HG03575 (cell line): ENCODE results near the gene SCGB3A1.

Experiments used
- ATAC-seq: cut with Tn5 transposase; IDR thresholded peaks from one replicate; pipeline ENCODE4 v1.9.1; 2021; ENCODE audit not compliant: unreplicated experiment, insufficient number of reproducible peaks, low FRiP score; ENCODE audit errors: extremely low read depth

SCGB3A1 gene

GRCh38 chr5:180595046-180595379 is 3.7 kb upstream of the SCGB3A1 start:
- ATAC-seq: no peak

DNA sequence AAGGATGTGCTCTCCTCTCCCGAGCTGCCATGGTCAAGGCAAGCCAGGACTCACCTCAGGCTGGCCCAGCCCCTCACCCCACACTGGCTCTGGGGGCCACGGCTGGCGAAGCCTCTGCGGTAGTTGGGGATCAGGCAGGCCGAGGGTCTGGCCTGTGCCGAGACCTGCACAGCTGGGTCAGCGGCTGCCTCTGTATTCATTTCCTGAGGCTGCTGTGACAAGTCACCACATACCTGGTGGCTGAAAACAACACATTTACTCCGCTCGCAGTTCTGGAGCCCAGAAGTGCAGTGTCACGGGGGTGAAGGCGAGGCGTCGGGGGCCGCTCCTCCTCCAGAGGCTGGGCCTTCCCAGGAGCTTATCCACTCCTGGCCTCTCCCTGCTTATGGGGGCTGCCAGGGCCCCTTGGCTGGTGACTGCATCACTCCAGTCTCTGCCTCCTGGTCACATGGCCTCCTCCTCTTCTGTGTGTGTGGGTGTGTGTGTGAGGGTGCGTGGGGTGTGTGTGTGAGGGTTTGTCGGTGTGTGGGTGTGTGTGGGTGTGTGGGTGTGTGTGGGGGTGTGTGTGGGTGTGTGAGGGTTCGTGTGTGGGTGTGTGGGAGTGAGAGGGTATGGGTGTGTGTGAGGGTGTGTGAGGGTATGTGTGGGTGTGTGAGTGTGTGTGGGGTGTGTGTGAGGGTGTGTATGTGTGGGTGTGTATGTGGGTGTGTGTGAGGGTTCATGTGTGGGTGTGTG is 3.2 kb upstream of the SCGB3A1 start:
- ATAC-seq: no peak

- no peak for ATAC-seq
Measured at GRCh38 chr5:180593446-180594206, 2.3 kb upstream of the SCGB3A1 start.

- no peak for ATAC-seq
Measured at GRCh38 chr5:180592176-180592575, 877 bp upstream of the SCGB3A1 start.

- no peak for ATAC-seq
Measured at GRCh38 chr5:180590543-180591310, 572 bp downstream of the SCGB3A1 start.

- no peak for ATAC-seq
Measured at GRCh38 chr5:180589771-180590542, 1.3 kb downstream of the SCGB3A1 start.

GRCh38 chr5:180586870-180587269 is 4.4 kb downstream of the SCGB3A1 start:
- ATAC-seq: no peak

DNA sequence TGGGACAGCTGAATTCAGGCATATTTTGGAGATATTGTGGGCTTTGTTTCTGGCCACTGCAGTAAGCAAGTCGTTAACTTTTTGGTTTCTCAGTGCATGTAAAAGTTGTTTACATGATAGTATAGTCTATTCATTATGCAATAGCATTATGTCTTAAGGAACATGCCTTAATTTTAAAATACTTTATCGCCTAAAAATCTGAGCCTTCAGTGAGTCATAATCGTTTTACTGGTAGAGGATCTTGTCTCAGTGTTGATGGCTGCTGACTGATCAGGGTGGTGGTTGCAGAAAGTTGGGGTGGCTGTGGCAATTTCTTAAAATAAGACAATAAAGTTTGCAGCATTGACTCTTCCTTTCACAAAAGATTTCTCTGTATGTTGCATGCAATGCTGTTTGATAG is 5.1 kb downstream of the SCGB3A1 start:
- ATAC-seq: no peak

DNA sequence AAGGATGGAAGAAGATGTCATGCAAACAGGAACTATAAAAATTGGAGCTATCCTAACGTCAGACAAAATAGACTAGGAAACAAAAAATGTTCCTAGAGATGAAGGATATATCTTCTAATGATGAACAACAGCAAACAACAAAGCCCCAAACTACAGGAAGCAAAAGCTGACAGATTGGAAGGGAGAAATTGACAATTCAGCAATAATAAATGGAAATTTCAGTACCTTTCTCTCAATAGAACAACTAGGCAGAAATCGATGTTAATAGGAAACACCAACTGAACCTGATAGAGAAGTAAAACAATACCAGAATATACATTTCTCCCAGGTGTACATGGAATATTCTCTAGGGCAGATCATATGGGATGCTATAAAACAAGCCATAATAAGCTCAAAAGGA is 7.6 kb downstream of the SCGB3A1 start:
- ATAC-seq: no peak

DNA sequence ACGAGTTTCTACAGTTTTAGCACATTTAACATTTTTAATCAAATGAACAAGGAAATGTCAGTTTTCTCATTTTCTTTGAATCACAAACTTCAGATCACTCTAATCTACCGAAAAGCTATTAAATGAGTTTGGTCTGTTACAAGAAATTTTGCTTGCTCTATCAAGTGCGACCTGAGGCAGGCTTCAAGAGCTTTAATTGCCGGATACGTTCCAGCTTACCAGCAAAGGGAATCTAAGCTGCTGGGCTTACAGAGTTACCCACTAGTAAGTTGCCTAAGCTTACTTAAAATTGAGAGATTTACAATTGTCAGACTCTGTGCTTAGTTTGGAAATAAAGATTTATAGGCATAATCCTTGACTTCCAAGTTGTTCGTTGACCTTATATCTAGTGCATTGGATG is 10.6 kb downstream of the SCGB3A1 start:
- ATAC-seq: no peak

DNA sequence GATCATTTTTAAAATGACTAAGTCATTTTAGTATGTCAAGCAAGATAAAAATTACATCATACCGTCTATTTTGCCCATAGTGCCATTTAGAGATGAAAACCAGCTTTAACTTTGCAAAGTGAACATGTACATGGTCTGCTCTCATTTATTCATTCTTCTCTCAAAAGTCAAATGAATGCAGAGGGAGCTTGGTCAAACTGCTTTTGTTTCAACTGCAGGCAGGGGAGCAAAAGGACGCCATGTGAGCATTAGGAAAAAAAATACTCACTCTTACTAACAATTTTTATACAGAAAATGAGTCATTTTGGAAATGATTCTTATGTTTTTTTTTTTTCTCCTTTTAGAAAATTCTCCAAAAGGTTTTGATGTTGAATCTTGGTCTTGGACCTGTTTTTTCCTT is 15.7 kb downstream of the SCGB3A1 start:
- no peak for ATAC-seq

- ATAC-seq: no peak
Measured at GRCh38 chr5:180568914-180569313, 22.4 kb downstream of the SCGB3A1 start.

- no peak for ATAC-seq
Measured at GRCh38 chr5:180563994-180564393, 27.3 kb downstream of the SCGB3A1 start.

DNA sequence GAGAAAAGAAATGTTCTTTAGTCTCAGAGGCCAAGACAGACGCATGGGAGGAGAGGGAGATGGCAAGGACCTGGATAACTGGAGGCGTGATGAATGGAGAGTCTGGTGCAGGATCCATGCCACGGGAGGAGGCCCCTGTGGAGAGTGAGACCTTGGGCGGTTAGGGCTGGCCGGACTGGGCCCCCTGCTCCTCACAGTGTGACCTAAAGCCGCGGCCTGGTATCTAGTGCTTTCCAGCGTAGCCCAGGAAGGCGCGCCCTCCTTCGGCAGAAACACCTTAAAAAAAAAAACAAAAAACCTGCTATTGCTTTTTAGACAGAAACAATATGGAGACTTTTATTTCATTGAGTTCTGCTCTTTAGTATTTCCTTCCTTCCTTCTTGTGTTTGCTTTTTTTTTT is 33.1 kb downstream of the SCGB3A1 start:
- no peak for ATAC-seq

GRCh38 chr5:180557217-180557809 is 34.0 kb downstream of the SCGB3A1 start:
- ATAC-seq: no peak

GRCh38 chr5:180555168-180555921 is 36.0 kb downstream of the SCGB3A1 start:
- no peak for ATAC-seq

GRCh38 chr5:180553530-180553929 is 37.8 kb downstream of the SCGB3A1 start:
- ATAC-seq: no peak

DNA sequence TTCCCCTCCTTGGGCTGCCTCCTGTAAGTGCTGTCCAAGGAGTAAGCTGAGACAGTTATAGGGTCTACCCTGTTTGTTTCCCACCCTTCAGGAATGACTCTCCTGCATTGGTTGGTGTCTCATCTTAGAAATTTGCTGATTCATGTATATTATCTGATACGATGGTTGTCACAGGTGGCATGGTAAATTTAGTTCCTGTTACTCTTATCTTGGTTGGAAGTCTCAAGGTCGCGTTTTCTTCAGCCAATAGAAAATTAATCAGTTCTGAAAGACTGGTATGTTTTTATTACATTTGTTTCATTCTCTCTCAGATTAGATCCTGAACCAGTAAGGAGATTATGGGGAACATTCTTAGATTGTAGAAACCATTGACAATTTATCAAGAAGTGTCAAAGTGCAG is 42.7 kb downstream of the SCGB3A1 start:
- no peak for ATAC-seq
